Sigmoid colon (tissue), 3 donors: Measurements from ENCODE around the gene RFC2.

Experiments
- CTCF ChIP-seq, 4 experiments: fragments of 450-650 bp in 3 of 4; fragments of 200-600 bp in 1 of 4; IDR thresholded peaks; one replicate each; pipeline ENCODE4 v1.5.1; 2016 to 2019; ENCODE audit warnings: antibody characterized with exemption in 4 of 4, mild to moderate bottlenecking in 3 of 4, moderate library complexity in 2 of 4
- POLR2A ChIP-seq, 2 donors: fragments of 450-650 bp; IDR thresholded peaks; one replicate each; pipeline ENCODE4 v1.6.1; 2016; ENCODE audit warnings: antibody characterized with exemption in 2 of 2, mild to moderate bottlenecking in 2 of 2, moderate library complexity in 2 of 2

- TF ChIP-seq CTCF (IDR thresholded peaks at IDR 0.05) = no peak
- TF ChIP-seq POLR2A (IDR thresholded peaks at IDR 0.05) = no peak
Observed at GRCh38 chr7:74183142-74183541, 71.1 kb downstream of the RFC2 start.
